HuH-7 (cell line): Measurements from ENCODE around the gene GDF7.
A peak's percentile ranks its signal among the peaks of the same experiment; 100 is the strongest.

Source experiments
- DNase-seq: peaks from one replicate; pipeline ENCODE4 v3.0.0; 2011; ENCODE audit warnings: low spot score

GDF7 gene

DNA sequence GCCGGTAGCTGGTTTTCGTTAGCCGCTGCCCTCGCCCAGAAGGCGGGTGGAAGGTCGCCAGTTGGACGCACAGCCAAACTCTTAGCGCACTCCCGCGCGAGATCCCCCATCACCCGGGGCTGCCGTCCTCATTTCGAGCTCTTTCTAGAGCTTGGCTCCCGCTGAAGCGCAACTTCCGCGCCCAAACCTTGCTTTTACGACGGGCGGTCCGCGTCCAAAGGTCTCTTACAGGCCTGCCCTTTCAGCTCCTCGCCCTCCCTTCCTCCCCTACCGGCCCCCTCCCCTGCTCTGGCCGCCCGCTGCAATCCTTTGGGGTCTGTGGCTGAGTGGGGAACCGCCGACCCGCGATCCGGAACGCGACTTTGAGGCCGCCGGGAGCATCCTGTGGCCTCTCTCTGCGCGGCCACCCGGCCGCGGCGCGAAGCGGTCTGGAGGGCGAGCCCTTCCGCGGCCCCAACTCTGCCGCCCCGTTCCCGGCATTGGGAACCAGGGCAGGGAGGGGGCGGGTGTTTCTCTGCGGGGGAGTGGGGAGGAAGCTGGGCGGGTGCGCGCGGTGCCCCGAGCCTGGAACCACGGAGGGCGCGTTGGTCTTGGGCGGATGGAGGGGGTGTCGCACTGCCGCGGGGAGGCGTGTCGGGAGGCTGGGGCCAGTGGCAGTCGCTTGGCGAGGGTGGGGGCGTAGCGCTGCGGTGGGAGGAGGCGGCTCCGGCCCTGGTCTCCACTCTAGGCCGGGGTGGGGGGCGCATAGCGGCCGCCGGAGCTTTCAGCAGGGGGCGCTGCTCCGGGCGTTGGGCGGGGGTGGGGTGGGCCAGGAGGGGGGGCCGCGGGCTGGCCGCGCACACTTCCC is at the start of gene GDF7:
Gene GDF7, plus strand, starts transcription at position 841 of the 847 bp plus-strand sequence. CDS start 96 bp downstream, outside the sequence.
- DNase-seq = peak; percentile 96

DNA sequence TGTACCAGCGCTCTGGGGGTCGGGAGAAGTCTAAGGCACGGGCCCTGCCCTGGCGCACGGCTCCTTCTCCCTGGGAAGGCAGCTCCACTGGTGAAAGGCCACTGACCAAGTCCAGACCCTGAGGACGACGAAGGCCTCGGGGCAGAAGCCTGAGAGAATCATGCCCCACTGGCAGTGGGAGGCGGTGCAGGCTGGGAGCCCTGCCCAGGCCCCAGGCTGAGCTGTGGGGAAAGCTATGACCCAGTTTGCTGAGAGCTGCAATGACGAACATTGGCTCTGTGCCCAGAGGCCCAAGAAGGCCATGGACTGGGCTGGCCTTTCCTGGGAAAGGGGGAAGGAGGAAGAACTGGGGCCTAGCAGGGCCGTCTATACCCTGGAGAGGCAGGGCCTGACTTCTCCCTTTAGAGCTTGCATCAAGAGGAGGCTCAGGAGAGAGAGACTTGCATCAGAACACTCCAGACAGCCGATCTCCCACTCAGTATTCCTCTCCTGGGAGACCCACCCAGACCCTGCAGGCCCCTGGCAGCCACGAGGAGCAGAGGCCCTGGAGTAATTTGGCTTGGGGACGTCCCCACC is 49.0 kb upstream of the GDF7 start:
- peak; percentile 62 for DNase-seq

DNA sequence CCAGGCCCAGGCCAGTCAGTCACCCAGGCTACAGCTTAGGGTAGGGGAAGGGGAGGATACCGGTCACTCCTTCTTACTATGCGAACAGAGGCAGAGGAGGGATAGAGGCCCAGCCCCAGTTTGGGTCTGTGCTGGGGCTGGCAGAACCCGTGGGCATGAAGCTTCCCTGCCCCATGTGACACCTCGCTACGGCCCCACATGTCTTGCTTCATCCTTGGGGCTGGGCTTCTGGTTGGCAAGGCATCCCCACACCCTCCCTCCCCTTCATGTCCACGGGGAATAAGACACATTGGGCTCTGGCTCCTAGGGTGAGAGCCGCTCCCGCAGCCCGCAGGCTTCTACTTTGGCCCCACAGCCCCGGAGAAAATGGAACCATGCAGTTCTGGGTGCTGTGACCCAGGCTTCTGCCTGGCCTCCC is 48.5 kb upstream of the GDF7 start:
- DNase-seq = no peak

DNA sequence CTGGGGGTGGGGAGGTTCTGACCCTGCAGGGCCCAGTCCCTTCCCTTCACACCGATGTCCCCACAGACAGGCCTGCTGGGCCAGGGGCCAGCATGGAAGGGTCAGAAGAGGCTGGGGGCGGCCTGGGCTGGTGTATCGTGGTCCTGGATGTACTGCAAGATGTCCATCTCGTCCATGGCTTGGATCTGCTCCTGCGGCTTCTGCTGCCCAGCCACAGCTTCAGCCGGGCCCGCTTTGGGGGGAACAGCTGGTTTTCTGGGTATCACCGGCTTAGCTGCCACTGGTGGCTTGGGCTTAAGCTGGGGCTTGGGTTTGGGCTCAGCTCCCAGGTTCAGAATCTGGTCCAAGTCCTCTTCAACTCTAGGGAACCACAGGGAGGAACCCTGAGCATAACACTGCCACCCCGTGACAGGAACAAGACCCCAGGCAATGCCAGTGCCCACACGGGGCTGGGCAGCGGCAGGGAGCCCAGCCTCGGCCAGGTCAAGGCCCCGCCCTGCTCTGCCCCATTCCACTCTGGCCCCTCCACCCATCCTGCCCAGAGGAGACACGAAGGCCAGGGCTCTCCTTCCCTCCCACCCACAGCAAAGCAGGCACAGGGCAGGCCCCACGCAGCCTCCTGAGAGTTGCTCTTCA is 47.9 kb upstream of the GDF7 start:
- no peak for DNase-seq

DNA sequence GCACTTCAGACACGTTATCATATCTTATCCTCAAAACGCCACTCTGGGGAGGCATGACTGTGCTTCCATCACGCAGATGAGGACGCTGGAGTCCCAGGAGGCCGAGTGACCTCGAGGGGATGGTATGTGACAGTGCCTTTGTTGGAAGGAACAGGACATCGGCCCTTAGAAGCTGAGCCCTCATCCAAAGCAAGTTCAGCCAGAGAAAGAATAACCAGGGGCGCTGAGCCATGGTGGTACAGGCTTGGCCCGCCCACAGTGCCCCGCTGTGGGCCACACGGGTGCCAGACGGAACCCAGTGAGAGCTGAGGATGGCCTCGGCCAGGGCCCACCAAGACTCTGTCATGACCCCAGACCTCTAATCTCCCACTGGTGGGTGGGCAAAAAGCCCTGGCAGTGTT is 47.3 kb upstream of the GDF7 start:
- DNase-seq = no peak

DNA sequence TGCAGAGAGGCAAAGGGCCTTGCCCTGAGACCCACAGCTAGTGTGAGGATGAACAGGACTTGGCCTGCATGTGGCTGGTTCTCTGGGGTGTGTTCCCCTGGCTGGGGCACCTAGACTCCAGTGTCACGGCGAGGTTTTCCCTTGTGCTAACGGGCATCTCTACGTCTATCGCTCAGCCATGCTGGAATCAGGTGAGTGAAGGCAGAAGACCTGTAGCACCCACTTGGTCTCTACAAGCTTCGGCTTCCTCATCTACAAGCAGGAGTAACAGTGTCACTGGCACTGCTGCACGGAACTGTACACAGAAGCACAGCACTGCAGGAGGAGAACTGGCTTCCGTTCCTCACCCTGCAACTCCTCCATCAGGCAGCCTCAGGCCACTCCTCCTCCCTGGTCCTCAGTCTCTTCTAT is 46.7 kb upstream of the GDF7 start:
- DNase-seq = no peak

DNA sequence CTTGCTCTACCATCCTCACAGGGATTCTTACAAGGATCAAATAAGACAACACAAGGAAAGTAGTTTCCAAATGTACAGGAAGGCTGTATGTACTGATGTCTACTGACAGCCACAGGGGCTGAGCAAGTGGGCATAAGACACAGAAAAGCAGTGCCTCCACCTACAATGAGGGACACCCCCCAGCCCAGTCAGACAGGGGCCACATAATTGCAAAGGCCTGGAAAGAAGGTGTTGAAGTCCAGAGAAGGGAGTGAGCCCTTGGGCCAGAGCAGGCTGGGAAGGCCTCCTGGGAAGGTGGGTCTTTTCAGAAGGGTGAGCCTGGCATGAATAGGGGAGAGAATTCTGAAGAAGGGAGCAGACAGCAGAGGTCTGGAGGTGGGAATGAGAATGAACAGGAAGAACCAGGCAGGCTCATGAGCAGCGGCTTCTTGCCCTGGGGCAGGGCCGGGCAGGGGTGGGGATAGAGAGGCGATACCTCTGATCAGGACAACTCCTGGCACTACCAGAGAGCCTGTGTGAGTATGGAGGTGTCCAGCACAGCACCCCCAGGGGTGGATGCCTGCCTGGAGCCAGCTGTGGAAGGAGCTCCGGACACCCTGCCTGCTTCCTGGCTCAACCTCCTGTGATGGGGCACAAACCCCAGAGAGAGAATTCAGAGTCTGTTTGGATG is 46.1 kb upstream of the GDF7 start:
- DNase-seq = no peak

DNA sequence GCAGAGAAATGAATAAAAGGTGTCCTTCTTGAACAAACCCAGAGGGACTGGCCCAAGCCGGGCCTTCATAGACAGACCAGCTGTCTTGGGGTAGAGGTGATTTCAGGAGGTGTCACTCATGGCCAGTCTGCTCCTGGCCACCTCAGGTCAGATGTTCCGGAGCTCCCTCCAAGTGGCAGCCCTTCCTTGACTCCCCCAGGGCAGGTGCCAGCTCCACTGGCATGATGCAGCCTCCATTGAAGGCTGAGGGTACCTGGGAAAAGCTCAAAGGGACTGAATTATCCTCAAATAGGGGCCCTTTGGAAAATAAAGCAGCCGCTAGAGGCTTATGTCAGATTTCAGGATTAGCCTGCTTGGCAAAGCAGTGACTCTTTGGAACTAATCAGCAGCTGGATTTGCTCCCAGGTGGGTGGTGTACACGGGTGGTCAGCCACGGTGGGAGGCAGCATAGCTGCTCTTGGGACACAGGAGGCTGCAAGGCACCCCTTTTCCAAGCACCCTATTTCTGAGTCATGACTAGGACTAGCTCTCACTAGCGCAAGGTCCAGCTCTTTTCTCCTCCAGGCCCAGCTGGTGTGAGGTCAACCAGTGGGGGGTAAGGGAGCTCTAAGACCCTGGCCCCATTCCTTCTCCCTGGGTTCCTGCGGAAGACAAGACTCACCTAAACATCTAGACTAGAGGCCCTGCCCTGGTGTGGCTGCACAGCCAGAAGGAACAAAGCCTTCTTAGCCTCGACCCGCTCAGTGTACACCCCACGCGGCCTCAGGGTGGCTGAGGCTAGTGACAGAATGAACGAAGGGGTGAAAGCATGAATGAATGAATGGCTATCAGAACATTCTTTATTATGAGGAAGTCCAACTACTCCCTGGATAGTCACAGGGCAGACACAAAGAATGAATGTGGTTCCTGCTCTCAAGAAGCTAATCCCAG is 45.3 kb upstream of the GDF7 start:
- no peak for DNase-seq

DNA sequence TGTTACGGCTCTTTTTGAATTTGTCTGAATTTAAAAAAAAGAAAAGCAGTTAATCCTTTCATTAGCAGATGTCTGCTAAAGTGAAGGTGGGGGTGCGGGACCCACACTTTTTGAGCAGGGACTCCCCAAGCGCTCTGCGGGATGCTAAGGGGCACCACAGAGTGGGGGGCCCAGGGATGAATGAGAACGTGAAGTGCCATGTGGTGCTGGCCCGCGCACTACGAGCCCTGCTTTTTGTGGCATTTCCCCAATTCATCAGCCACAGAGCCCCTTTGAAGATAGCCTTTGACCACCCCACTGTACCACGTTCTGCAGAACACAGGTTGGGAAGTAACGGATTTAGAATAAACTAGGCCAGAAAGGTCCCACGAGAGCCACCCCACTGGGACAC is 44.7 kb upstream of the GDF7 start:
- no peak for DNase-seq

DNA sequence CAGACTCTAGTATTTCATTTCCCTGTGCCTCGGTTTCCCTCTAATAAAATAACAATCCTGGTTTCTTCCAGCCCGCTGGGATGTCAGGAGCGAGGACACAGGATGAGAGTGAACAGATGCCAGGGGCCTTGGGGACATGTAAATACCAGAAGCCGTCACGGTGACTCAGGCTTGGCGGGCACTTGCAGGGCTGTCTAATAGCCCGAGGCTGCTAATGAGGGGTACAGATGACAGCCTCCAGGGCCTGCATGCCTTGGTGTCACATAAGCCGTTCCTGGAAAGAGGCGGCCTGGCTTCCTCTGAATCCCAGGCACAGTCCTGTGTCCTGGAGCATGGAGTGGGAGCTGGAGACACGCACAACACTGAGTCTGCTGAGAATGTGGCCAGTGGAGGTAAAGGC is 44.2 kb upstream of the GDF7 start:
- DNase-seq = no peak

DNA sequence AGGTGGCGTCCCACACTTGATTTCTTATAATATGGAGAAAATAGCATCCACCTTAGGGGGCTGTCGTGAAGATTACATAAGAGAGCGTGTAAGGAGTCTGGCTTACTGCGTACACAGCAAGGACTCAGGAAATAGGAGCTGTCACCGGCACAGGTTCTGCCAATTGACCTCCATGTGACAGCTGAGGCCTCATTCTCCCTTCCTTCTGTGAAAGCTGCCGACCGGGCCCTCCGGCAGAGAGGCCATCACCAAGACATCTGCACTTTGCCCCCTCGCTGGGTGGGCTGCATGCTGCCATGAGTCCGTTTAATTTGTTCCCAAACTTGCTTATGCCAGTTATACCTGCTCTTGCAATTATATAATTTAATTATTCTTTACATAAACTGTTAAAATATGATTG is 43.7 kb upstream of the GDF7 start:
- no peak for DNase-seq

DNA sequence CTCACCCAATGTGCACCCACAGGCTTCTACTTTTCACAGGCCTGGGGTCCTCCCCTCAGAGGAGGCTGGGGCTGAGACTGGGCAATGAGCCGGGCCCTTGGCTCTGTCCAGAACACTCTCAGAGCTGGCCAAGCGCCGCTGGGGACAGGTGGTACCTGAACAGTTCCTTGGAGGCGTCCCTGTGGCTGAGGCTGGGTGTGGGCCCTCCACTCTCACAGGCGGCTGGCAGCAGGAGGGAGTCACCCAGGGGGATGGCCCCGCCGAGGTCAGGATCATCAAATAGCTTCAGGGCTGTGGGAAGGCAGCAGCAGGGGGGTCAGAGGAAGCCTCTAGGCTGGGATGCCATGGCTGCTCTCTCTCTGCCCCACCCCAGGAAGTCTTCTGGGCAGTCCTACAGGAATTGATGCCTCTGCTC is 43.2 kb upstream of the GDF7 start:
- no peak for DNase-seq

DNA sequence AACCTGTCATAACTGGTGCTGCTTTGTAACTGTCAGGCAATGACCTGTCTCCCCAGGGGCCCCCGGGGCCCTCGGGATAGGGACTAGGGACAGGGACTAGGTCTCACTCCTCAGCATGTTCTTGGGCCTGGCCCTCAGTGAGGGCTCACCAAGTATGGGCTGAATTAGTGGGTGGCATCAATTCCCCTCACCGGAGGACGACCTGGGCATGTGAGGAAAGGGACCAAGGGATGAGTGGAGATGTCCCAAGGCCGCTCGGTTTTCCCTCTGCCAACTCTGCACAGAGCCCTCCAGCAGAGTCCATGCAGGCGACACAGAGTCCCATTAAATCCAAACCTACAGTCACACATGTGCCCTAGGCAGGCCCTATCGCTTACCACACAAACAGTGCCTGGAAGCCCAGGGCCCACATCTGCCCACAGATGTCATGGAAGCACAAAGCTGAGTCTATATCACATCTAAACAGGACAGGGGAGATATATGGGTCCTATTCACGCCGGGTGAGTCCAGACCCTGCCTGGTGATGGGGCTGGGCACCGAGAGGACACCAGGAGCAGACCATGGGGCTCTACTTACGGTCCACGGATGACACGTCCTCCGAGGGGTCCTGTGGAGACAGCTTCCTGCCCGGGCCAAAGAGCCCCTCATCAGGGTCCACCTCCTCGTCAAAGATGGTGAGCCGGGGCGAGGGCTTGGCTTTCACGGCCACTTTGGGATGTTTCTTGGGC is 42.6 kb upstream of the GDF7 start:
- no peak for DNase-seq

DNA sequence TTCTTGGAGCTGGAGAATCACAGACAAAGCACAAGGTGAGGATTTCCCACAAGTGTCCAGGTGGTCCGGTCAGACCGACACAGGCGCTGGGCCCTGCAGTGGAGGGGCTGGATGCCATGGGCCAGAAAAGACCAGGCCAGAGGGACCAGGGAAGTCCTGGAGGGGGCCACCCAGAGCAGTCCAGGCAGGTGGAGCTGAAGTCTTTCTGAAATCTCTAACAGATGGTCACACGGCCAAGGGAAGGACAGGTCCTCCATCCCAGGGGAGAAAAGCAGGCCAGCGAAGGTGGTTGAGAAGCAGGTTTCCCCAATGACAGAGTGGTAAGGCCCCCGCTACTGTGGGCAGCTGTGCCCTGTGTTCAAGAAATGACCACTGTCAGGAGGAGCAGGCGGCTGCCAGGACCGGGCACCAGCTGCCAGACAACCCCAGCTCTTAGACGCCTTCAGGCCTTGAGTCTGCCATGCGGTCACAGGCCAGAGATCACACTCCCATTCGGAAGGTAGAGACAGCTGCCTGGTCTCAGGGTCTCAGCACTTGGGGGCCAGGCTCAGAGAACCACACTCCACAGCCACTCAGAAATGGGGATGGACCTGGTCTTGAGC is 42.0 kb upstream of the GDF7 start:
- DNase-seq = no peak

DNA sequence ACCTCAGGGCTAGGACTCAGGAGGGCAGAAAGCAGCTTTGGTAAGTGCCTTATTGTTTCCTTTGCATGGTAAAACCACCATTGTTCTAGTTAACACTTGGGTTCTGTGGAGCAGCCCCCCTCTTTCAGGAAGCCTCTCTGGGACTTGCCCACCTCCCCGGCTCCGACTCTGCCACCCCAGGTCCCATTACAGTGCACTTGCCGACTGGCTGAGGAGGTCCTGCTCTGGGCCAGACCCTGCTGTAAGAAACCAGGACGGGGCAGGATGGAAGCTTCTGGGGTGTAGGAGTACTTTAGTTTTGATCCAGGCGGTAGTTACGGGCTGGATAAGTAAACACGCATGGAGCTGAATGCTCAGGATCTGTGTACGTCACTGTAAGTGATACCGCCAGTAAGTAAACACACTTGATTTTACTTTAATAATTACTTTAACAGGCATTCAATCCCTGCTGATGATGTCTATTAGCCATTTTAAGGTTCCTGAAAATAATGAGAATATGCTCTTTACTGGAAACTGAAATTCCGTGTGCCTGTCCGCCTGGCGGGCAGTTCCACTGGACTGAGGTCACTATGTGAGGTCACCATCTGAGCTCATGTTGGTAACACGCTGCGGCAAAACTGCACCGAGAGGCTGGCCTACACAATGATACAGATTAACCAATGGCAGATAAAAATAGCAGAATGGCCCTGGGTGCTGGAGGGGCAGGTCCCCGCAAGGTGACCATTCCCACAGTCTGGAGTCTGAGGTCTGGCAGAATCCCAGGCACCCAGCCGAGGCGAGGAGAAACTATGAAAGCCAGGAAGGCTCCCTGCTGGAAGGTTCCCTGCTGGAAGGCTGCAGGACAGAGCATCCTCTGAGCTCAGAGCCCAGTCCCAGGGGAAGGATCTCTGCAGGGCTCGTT is 41.2 kb upstream of the GDF7 start:
- DNase-seq = no peak

DNA sequence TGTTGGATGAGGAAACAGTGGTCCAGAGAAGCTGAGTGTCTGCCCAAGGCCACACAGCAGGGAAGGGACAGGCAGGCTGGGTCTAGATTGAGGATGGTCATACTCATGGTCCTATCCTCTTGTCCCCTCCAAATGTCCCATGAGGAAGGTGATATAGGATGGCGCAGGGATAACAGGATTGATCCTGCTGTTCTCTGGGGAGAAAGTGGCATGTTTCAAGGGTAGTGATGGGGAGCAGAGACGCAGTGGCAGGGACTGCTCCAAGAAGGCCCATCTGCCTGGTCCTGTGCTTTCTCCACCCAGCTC is 40.6 kb upstream of the GDF7 start:
- DNase-seq = no peak

DNA sequence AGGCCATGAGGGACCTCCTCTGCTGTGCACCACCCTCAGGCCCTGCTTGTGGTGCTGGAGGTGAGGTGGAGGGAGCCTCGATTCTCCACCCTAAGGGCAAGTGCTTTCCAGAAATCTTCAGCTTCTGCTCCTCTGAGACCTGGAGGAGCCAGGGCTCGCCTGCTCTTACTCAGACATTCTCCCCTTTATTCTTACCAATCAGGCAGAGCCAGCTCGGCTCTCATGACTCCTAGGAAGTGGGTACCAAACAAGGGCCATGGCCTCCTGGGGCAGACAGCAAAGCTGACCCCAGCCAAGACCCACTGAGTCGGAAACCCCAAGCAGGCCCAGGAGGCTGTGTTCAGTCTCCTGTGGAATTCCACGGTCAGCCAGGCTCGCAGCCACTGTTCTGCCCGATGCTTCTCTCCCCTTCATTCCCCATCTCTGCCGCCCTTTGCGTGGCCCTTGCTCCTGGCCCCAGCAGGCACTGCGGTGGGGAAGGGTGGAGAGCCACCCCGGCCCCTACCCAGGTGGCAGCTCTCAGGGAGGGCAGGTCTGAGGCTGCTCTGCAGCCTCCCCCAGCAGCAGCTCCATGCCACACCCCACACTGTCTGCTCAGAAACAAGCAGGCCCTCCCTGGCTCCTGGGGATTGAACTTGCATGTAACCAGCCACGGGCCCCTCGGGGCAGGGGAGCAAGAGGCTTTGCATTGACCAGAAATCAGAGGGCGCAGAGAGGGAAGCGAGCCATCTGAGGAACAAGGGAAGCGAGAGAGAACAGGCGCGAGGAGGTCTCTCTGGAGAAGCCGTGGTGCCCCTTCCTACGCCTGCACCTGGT is 40.0 kb upstream of the GDF7 start:
- no peak for DNase-seq

DNA sequence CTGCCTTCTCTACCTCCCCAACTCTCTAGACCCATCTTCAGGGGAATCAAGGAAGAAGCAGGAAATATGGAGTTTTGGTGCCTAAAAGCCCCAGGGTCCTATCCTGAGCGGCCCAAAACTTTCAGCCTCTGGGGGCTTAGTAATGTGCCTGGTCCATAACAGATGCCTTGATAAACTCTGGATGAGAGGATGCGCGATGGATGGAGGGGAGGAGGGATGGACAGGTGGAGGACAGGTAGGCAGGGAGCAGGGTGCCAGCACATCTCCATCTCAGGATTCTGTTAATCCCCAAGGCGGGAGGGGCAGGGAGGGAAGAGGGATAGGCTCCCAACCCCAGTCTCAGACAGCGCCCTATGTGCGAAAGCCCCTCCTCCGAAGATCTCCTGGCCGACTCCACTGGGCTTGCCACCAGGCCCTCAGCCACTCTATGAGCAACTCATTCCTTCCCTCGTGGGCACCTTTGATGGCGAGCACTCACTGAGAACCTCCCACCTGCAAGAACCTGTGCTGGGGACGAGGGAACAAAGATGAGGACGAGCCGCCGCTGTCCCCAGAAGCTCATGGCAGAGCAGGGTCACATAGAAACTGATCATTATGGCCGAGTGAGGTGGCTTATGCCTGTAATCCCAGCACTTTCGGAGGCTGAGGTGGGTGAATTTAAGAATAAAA is 39.1 kb upstream of the GDF7 start:
- DNase-seq = no peak
